ENCODE results near the gene GALK1.

Gene GALK1

DNA sequence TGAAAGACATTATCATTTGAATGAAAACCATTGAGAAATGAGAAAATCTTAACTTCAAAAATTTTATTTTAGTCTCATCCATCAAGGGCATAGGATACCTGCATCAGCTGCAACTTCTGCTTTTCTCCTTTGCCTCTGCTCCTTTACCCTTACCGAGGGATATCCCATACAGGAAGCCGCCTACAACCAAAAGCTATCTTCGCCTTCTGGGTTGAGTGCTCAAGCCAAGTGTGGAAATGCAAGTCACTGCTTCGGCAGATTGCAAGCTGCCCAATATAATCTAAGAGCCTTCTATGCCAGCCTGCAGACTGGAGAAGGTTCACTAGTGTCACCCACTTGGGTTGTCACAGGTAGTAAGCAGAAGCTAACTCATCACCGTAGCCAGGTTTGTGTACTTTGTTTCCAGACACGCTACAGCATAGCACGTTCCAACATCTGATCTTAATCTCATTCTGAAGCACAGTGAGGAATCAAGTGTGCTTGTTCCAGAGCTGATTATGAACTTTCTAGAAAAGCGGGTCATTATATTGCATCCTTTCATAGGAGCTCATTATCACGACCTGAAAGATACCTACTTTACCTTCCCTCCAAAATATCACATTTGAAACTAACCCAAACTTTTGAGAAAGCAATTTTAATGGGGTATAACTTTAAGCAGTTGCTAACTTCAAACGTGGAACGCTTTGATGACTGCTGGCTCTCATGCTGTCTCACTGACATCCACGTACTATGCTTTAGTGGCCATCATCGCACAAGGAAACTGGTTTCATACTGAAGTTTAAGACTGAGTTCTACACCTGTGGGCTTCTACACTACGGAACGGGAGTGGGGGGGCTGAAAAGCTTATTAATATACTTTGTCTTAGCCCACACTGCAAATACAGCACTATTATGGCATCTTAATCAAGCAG is 11.6 kb upstream of the GALK1 start:
- FAIRE-seq (no peak), DNase-seq (ENCODE audit: insufficient read length, low spot score) (no peak)
- TF ChIP-seq CTCF (IDR thresholded peaks at IDR 0.05; ENCODE audit: insufficient read depth, missing control alignments): no peak

- FAIRE-seq (no peak), DNase-seq (ENCODE audit: insufficient read length, low spot score) (no peak)
- TF ChIP-seq CTCF (IDR thresholded peaks at IDR 0.05; ENCODE audit: insufficient read depth, missing control alignments): no peak
Measured at GRCh38 chr17:75774991-75775668, 10.1 kb upstream of the GALK1 start.

GRCh38 chr17:75774471-75774990 is 9.5 kb upstream of the GALK1 start:
- FAIRE-seq (no peak), DNase-seq (ENCODE audit: insufficient read length, low spot score) (no peak)
- no peak for TF ChIP-seq CTCF (IDR thresholded peaks at IDR 0.05; ENCODE audit: insufficient read depth, missing control alignments)

DNA sequence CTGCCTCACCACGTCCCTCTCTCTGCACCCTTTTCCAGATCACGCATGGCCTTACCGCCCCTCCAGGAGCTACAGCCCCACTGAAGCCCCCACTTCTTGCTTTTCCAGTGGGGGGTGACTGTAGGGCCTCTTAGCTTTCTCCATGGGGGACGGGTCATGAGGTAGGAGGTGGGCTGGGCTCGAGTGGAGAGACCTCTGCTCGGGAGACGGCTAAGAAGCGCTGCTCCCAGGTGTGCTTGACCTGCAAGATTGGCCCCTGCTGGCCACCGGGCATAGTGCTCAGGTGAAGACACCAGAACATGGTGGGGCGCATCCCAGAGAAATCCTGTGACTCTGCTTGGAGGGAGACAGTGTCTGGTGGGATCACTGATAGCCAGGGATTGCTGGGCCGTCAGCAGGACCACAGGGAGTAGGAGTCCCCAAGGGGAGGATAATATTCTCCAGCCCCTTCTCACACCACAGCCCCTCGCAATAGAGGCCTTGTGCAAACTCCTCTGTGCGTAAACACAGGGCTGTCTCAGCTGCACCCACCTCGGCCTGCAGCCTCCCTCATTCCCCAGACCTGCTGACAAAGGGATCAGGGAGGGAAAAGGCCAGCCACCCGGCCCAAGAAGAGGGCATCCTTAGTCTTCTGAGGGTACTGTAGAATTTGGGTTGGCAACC is 8.9 kb upstream of the GALK1 start:
- DNase-seq (ENCODE audit: insufficient read length, low spot score): no peak
- no peak for TF ChIP-seq CTCF (IDR thresholded peaks at IDR 0.05; ENCODE audit: insufficient read depth, missing control alignments)
- no peak for FAIRE-seq

DNA sequence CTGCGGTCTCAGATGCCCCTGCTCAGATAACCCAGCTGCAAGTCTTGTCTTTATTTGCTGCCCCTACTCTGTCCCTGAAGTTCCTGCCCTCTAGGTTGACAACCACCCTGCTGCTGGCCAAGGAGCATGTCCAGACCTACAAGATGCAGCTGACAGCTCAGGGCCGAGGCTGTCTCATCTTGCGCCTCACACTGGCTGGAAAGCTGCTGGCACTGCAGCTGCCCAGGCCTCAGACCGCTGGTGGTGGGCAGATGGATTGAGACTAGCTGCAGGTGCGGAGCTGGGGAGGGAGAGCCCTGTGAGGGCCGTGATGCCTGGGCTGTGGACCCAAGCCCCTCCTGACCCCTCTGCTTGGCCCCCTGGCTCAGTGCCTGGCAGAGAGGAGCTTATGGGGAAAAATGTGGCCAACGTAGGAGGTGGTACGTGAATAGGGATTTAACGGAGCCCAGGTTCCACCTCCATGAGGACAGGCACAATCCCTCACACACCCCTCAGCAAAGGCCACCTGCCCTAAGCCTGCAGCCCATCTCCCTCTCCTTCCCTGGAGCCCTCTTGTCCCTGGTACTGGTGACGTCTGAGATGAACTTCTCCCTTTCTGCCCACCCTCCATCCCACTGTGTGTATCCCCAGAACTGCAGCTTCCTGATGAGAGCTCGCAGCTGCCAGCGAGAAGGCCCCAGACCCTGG is 8.3 kb upstream of the GALK1 start:
- TF ChIP-seq CTCF (IDR thresholded peaks at IDR 0.05; ENCODE audit: insufficient read depth, missing control alignments): peak; percentile 13
- FAIRE-seq: no peak
- DNase-seq (ENCODE audit: insufficient read length, low spot score): no peak

- DNase-seq (ENCODE audit: insufficient read length, low spot score) (no peak), FAIRE-seq (no peak)
- TF ChIP-seq CTCF (IDR thresholded peaks at IDR 0.05; ENCODE audit: insufficient read depth, missing control alignments): peak; percentile 24
Measured at GRCh38 chr17:75771334-75772281, 6.6 kb upstream of the GALK1 start.

All from D721Med (cell line).